ENCODE data around the gene SNCA.

DNA sequence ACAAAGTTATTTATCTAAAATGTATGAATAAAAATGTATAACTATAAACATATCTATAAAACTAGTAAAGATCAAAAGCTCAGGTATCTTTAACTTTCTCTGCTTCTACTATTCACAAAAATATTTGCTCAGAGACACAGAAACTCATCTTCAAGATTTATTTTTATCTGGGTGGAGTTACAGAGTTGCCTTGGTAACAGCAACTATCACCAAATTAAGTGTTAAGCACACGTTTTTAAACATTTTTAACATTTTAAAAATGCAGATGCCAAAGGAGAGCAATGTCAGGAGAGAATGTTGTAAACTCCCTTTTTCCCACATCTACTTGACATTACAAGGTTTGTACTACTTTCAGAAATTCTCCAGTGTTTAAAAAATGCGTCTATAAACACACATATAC lies 71.4 kb downstream of the SNCA start:
- TF ChIP-seq, protein P1, sequence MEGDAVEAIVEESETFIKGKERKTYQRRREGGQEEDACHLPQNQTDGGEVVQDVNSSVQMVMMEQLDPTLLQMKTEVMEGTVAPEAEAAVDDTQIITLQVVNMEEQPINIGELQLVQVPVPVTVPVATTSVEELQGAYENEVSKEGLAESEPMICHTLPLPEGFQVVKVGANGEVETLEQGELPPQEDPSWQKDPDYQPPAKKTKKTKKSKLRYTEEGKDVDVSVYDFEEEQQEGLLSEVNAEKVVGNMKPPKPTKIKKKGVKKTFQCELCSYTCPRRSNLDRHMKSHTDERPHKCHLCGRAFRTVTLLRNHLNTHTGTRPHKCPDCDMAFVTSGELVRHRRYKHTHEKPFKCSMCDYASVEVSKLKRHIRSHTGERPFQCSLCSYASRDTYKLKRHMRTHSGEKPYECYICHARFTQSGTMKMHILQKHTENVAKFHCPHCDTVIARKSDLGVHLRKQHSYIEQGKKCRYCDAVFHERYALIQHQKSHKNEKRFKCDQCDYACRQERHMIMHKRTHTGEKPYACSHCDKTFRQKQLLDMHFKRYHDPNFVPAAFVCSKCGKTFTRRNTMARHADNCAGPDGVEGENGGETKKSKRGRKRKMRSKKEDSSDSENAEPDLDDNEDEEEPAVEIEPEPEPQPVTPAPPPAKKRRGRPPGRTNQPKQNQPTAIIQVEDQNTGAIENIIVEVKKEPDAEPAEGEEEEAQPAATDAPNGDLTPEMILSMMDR (IDR thresholded peaks at IDR 0.05) = no peak
- no peak for TF ChIP-seq EP300 (IDR thresholded peaks at IDR 0.05; ENCODE audit: low read depth)
- no peak for TF ChIP-seq POLR2A (IDR thresholded peaks at IDR 0.05)
- no peak for TF ChIP-seq POLR2AphosphoS5 (IDR thresholded peaks at IDR 0.05)

Measured in transverse colon (tissue), 4 donors.